ENCODE data around the gene SARS2.

- TF ChIP-seq CTCF (conservative IDR thresholded peaks at IDR 0.05 in 1 of 2, IDR thresholded peaks at IDR 0.05 in 1 of 2; ENCODE audit: low read depth in 1 of 2, low read length in 2 of 2) (no peak), EZH2 (IDR thresholded peaks at IDR 0.05; ENCODE audit: low read length, missing control alignments) (no peak)
Observed at GRCh38 chr19:38930776-38931520, 385 bp upstream of the SARS2 start, which contains the start of gene MRPS12.
